ENCODE data around the gene GMPPA.

The GMPPA gene

GRCh38 chr2:219522111-219523030 lies 23.7 kb downstream of the GMPPA start:
- DNase-seq: no peak

DNA sequence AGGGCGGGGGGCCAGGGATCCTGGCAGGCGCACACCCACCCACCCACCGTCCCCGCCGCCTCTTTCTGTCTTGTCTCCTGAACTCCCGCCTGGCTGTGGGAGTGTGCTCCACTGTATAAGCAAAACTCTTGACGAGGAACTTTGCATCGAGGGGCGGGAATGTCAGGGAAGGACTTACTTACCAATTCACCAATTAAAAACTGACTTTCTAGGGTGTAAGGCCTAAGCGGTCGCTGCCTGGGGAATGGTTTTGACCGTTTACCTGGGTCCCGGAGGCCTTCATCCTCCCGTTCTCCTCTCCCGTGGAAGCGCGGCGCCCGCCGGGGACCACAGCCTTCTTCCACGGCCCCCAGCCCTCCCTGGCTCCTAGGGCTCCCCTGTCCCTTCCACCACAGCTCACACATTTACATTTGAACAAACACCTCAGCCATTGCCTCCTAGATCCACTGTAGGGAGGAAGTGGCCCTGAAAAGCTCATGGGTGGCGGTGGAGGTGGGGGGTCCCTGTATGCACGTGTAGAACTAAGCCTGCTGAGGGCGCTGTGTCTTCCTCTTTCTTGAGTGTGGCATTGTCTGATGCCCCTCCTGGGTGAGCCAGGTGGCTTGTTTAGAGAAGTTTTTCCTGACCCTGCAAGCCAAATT lies 24.5 kb downstream of the GMPPA start:
- DNase-seq: no peak

- no peak for DNase-seq
These were observed 26.1 kb downstream of the GMPPA start for GRCh38 chr2:219524817-219525216.

- no peak for DNase-seq
These were observed 27.0 kb downstream of the GMPPA start for GRCh38 chr2:219525533-219526232.

- no peak for DNase-seq
These were observed 27.8 kb downstream of the GMPPA start for GRCh38 chr2:219526320-219527075.

DNA sequence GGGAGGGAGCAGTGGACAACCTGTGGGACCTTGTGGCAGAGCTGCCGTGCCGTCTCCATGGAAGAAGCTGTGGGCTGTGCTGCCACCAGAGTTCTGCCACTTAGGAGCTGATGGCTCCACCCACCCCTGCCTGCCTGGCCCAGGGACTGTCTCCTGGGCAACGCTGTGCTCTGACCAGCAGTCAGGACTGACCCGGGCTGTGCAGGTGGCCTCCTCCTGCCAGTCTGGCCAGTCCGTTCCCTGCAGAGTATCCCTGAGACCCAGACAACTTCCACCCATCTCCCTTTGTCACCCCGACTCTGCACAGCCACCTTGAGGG lies 28.3 kb downstream of the GMPPA start:
- DNase-seq: no peak

DNA sequence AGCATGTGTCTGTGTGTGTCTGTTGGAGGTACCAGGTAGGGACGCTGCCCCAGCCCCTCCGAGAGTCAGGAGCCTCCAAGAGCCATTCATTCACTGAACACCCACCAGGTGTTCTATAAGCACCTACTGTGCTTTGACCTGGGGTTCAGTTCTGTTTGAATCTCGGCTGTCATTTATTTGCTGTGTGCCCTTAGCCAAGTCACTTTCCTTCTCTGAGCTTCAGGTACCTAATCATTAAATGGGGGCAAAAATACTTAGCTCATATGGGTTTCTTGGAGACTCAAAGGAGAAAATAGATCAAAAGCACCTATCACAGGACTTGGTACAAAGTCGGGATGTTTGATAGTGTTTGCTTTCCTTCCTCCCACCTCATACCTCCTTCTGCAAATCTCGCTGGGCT lies 28.8 kb downstream of the GMPPA start:
- no peak for DNase-seq

DNA sequence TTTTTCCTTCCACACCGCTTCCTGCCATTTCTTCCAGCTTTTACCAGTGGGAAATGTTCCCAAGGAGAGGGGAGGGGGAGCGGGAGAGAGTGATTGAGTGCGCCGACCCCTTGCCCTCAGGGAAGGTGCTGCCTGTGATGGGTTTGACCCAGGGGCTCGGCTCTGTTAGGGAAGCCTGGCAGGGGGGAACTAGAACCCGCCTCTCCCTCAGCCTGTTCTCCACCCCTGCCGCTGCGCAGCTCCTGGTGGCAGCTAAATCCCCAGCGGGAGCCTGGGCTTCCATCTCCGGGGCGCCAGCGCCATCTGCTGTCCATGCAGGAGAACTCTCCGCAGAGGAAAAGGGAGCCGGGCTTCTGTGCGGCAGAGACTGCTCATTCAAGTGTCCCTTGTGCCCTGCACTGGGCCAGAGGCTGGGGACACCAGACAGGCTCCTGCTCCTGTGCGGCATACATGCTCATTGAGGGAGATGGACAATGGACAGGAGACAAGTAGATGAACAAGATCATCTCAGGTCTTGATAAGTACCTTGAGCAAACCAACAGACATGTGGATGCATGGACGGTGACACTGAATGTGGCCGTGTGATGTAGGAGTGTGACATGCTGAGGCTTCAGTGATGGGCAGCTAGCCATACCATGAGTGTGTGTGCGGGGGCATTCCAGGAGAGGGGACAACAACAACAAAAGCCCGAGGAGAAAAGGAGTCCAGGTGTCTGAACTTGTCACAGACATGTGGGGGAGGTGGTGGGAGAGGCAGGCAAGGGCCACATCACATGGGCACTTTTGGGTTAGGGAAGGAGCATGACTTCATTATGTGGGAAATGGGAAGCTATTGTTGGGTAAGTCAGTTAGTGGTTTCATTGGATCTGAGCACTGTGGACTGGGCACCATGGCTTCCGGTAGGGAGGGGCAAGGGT lies 31.6 kb downstream of the GMPPA start:
- peak; percentile 82 for DNase-seq

GRCh38 chr2:219531639-219532377 lies 33.1 kb downstream of the GMPPA start:
- no peak for DNase-seq

DNA sequence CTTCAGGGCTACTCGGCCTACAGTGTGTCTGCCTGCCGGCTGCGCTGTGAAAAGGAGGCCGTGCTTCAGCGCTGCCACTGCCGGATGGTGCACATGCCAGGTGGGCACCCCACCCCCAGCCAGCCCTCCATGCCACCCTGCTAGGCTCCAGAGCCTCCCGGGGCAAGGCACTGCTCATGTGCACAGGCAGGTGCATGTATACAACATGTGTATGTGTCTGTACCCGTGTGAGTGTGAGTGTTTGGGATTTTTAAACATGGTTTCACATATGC lies 33.6 kb downstream of the GMPPA start:
- DNase-seq: no peak

DNA sequence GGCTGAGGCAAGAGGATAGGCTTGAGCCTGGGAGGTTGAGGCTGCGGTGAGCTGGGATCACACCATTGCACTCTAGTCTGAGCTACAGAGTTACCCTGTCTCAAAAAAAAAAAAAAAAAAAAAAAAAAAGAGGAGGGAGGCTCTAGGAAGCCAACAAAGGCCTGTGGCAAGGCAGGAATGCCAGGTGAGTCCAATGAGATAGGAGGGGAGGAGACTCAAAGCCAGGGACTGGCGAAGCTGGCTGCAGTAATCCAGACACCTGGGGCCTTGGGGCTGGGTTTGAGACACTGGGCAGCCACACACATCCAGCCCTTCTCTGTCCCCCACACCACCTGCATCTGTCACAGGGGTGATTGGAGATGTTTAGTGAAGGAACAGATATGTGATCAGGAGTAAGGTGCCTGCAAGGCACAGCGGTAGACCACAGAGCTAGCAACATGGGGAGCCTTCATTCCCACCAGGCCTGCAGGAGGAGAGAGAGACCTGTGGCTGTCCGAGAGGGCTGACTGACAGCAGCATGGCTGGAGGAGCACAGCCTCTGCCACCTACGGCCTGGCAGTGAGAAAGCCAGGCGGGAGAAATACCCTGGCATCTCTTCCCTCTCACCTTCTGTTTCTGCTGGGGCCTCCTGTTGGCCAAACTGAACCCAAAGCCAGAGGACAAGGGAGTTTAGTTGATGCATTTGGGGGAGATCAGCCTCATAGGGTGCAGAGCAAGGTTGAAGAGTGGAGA lies 35.4 kb downstream of the GMPPA start:
- DNase-seq: no peak

DNA sequence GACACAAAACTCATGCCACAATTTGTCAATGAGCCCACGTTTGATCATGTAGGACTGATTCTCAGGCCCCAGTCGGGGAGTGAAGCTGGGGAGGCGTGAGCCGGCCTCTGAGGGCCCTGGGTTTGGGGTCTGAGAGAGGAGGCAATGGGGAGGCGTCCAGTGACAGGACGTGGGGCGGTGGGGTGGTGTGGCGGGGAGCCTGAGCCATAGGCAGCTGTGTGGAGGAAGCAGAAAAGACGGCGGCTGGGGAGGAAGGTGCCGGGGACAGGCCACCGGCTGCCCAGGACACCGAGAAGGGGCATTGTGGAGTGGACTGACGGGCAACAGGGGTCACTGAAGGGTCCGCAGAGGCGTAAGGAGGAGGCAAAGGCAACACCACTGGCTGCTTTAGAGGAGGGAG lies 37.7 kb downstream of the GMPPA start:
- no peak for DNase-seq

- no peak for DNase-seq
These were observed 38.3 kb downstream of the GMPPA start for GRCh38 chr2:219536967-219537366.

- no peak for DNase-seq
These were observed 39.2 kb downstream of the GMPPA start for GRCh38 chr2:219537657-219538488.

GRCh38 chr2:219538504-219538951 lies 39.8 kb downstream of the GMPPA start:
- DNase-seq: no peak

- no peak for DNase-seq
These were observed 40.5 kb downstream of the GMPPA start for GRCh38 chr2:219538956-219539788.

DNA sequence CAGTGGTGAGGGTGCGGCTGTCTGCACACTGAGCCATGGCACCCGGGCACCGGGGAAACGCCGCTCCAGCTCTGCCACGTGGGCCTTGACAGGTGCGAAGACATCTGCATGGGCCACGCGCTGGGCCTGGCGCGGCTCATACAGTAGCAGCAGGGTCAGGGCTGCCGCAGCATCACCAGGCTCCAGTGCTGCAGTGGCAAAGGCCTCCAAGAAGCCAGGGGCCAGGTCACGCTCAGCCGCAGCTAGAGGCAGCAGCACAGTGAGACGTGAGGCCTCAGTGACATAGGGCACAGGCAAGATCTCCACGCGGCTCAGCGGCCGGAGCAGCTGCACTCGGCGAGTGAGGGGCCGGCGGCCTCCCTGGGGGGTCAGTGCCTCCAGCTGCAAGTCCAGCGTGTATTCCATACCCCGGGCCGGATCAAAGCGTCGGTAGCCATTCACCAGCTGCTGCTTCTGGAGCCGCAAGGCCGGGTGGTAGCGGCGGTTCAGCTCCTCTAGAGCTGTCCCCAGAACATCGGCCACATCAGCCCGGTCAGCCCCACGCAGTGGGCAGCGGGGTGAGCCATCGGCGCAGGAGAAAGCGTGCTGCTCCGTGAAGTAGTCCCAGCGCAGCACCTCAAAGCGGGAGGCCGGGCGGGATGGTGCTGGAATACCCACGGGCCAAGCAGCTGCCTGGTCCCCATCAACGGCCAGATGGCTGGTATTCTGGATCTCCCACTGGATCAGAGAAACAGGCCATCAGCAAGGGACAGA lies 41.4 kb downstream of the GMPPA start:
- no peak for DNase-seq

Data from CD4-positive, alpha-beta T cell treated with Interleukin-15 for 1 hour (primary cell).